ENCODE data around the gene CTDSPL.

The CTDSPL gene

GRCh38 chr3:37943631-37944314 lies 82.1 kb downstream of the CTDSPL start:
- DNase-seq (ENCODE audit: low spot score): no peak

- DNase-seq (ENCODE audit: low spot score): no peak
These were observed 82.7 kb downstream of the CTDSPL start for GRCh38 chr3:37944391-37944842.

GRCh38 chr3:37945156-37945806 lies 83.6 kb downstream of the CTDSPL start:
- DNase-seq (ENCODE audit: low spot score): no peak

GRCh38 chr3:37945807-37946530 lies 84.3 kb downstream of the CTDSPL start:
- no peak for DNase-seq (ENCODE audit: low spot score)

GRCh38 chr3:37946531-37946889 lies 84.8 kb downstream of the CTDSPL start:
- DNase-seq (ENCODE audit: low spot score): no peak

- no peak for DNase-seq (ENCODE audit: low spot score)
These were observed 88.2 kb downstream of the CTDSPL start for GRCh38 chr3:37949866-37950265.

- no peak for DNase-seq (ENCODE audit: low spot score)
These were observed 90.9 kb downstream of the CTDSPL start for GRCh38 chr3:37952564-37952963.

- DNase-seq (ENCODE audit: low spot score): no peak
These were observed 91.5 kb downstream of the CTDSPL start for GRCh38 chr3:37953226-37953625.

GRCh38 chr3:37953707-37954394 lies 92.2 kb downstream of the CTDSPL start:
- DNase-seq (ENCODE audit: low spot score): no peak

- no peak for DNase-seq (ENCODE audit: low spot score)
These were observed 93.2 kb downstream of the CTDSPL start for GRCh38 chr3:37954881-37955280.

GRCh38 chr3:37955918-37956707 lies 94.4 kb downstream of the CTDSPL start:
- no peak for DNase-seq (ENCODE audit: low spot score)

- DNase-seq (ENCODE audit: low spot score): no peak
These were observed 95.3 kb downstream of the CTDSPL start for GRCh38 chr3:37956723-37957538.

- no peak for DNase-seq (ENCODE audit: low spot score)
These were observed 95.9 kb downstream of the CTDSPL start for GRCh38 chr3:37957539-37957936.

- DNase-seq (ENCODE audit: low spot score): no peak
These were observed 100.1 kb downstream of the CTDSPL start for GRCh38 chr3:37961622-37962431.

- no peak for DNase-seq (ENCODE audit: low spot score)
These were observed 101.3 kb downstream of the CTDSPL start for GRCh38 chr3:37963016-37963415.

- DNase-seq (ENCODE audit: low spot score): no peak
These were observed 102.0 kb downstream of the CTDSPL start for GRCh38 chr3:37963635-37964034.

- no peak for DNase-seq (ENCODE audit: low spot score)
These were observed 102.5 kb downstream of the CTDSPL start for GRCh38 chr3:37964146-37964545.

- no peak for DNase-seq (ENCODE audit: low spot score)
These were observed 103.0 kb downstream of the CTDSPL start for GRCh38 chr3:37964716-37965115.

GRCh38 chr3:37967260-37967881 lies 105.7 kb downstream of the CTDSPL start:
- peak; percentile 25 for DNase-seq (ENCODE audit: low spot score)

- DNase-seq (ENCODE audit: low spot score): no peak
These were observed 106.5 kb downstream of the CTDSPL start for GRCh38 chr3:37968199-37968598.
